HT1080 (cell line): ENCODE results near the gene CTAGE8. TPM values are rescaled to one million over a fixed set of nuclear protein-coding genes. Genes with fewer than 3 reads are reported as not detected.
A peak's percentile ranks its signal among the peaks of the same experiment; 100 is the strongest.
"Not testable (repeated sequence)": the region's sequence is repeated elsewhere in the genome, so short reads cannot be mapped to it uniquely, and the experiment has no call there.

Experiments
- DNase-seq: peaks from one replicate; pipeline ENCODE4 v3.0.0-alpha.2; 2015; ENCODE audit warnings: low read depth
- total RNA-seq: library from RNA; depleted of rRNA; stranded (reverse); fragments of >200 nt; shearing (Covaris generic); gene quantifications from 2 replicates; pipeline ENCODE4 v1.2.3, GENCODE V29; 2014; rRNA removed

Gene CTAGE8
- total RNA-seq, 1 experiment from 2014 or later = not detected

DNA sequence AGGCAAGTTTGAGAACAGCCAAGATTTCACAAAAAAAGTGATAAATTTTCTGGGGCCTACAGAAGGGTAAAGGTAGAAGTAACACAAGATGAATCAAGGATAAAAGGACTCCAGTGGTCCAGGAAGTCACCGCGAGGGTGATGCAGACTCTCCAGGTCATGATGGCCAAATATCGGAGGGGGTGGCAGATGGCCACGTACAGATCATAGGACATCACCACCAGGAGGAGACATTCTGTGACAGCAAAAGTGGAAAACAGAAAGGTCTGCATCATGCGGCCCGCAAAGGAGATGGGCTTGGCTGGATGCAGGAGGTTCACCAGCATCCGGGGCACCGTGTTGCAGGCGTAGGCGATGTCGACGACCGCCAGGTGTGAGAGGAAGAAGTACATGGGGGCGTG lies 10.0 kb downstream of the CTAGE8 start:
- not testable (repeated sequence) for DNase-seq

DNA sequence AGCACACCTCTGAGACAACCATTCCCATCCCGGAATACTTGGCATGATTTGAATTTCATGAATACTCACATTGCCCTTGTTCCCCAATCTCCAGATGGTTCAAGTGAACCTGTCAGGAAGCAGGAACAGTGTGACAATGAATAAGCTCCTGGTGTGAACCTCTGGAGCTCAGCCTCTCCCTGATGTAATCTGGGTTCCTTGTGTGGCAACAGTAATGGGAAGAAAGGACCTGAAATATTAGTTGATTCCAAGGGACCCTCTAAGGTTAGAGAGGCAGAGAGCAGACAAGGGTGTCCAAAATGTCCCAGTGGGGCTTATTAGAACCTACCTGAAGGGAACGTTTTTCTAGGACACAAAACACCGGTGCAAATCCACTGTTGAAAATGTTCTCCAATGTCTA lies 13.0 kb downstream of the CTAGE8 start:
- DNase-seq = peak; percentile 2

DNA sequence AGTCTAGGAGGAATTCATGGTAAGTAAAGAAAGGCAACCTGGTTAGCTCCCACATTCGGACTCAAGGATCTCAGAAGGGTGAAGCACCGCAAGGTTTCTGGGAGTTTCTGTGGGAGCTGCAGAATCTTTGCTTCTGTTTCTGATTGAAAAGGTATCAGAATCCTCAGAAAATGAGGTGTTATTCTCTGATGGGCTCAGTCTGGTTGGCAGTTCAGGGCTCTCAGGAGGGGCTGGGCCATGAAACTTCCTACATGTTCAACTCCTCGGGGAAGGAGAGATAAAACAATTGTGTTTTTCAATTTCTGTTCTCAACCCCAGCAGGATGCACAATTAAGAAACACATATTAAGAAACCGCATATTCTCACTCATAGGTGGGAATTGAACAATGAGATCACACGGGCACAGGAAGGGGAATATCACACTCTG lies 13.6 kb downstream of the CTAGE8 start:
- peak; percentile 1 for DNase-seq

GRCh38 chr7:144252307-144252706 lies 16.8 kb downstream of the CTAGE8 start:
- not testable (repeated sequence) for DNase-seq

DNA sequence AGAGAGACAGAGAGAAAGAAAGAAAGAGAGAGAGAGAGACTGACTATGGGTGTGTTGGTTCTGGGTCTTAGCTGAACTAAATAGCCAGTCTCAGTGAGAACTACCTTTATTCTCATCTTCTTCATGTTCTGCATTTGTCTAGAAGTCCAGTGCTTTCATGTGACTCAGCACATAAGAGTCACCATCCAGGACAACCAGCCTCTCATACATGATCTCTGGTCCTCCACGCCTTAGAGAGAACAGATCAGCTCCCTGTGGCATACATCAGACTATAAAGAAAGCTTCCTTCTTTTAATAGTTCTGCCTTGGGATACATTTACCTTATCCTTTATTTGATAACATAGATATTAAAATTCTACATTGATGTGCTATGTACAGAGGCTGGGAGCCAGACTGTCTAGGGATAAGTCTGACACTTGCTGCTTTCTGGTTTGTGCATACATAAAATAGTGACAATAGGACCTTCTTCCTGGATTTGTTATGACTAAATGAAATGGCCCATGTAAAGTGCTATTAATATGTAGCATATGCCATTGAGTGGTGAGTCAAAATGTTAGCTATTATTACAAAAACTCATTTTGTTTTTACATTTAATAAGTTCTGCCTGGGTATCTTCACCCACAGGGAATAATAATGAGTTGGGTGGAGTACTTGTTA lies 21.3 kb downstream of the CTAGE8 start:
- not testable (repeated sequence) for DNase-seq

GRCh38 chr7:144246967-144247366 lies 22.1 kb downstream of the CTAGE8 start:
- not testable (repeated sequence) for DNase-seq

DNA sequence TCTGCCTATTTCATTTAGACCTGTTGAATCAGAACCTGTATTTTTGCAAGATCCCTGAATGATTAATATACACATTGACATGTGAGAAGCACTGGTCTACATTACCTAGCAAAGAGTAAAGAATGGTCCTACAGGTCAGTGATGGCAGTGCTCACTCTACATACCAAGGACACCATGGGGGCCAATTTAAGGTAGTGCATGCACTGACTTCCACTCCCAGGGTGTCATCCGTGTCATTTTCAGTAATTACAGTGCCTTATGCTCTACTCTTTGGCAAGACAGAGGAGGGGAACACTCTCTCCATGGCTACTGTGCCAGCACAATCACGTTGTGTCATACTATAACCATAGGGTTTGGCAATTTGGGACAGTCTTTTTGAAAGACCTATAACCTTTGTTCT lies 23.7 kb downstream of the CTAGE8 start:
- DNase-seq = not testable (repeated sequence)

GRCh38 chr7:144239365-144239764 lies 29.7 kb downstream of the CTAGE8 start, which contains the start of gene OR2A42:
OR2A42 (minus strand) TSS chr7:144239605; CDS start chr7:144232843, 6,762 bp downstream.
- DNase-seq = not testable (repeated sequence)

DNA sequence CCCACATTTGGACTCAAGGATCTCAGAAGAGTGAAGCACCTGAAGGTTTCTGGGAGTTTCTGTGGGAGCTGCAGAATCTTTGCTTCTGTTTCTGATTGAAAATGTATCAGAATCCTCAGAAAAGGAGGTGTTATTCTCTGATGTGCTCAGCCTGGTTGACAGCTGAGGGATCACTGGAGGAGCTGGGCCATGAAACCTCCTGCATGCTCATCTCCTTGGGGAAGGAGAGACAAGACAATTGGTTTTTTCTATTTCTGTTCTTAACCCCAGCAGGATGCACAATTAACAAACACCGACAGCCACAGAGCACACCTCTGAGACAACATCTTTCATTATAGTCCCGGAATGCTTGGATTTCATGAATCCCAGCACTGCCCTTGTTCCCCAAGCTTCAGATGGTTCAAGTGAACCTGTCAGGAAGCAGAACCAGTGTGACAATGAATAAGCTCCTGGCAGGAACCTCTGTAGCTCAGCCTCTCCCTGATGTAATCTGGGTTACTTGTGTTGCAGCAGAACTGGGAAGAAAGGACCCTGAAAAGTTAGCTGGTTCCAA lies 30.5 kb downstream of the CTAGE8 start:
- DNase-seq = not testable (repeated sequence)

DNA sequence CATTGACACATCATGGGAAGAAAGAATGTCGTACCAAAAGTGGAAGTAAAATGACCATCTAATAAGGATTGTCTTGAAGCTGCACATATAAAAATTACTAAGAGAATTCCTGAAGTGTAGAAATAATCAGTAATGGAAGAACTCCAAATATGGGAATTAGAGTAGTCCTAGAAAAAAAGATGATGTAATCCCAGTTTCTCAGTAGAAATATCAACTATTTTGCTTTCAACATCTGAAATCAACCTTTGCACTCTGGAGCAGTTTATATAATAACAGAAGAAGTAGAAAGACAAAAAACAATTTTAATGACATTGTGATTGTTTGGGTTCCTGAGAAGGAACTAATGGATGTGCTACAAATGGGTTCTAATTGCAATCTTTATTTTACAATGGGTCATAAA lies 36.0 kb downstream of the CTAGE8 start:
- DNase-seq = not testable (repeated sequence)

DNA sequence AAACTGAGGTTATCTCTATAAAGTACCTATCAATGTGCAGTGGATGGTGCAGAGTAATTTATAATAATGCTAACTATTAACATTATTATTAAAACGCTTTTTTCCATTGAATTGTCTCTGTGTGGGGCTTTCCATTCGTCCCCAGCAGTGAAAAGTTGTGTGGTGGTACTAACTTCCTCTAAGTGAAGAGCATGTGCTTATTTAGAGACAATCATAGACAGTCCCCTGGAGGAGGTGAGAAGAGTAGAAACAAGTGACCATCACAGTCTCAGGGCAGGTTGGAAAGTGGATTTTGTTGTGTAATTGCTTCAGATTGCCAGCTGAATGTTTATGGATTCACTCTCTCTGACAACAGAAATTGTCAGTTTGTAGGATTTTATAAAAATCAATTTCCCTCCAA lies 38.1 kb downstream of the CTAGE8 start:
- not testable (repeated sequence) for DNase-seq

GRCh38 chr7:144228810-144229209 lies 40.3 kb downstream of the CTAGE8 start:
- DNase-seq = not testable (repeated sequence)

- not testable (repeated sequence) for DNase-seq
Measured at GRCh38 chr7:144226866-144227265, 42.2 kb downstream of the CTAGE8 start.

DNA sequence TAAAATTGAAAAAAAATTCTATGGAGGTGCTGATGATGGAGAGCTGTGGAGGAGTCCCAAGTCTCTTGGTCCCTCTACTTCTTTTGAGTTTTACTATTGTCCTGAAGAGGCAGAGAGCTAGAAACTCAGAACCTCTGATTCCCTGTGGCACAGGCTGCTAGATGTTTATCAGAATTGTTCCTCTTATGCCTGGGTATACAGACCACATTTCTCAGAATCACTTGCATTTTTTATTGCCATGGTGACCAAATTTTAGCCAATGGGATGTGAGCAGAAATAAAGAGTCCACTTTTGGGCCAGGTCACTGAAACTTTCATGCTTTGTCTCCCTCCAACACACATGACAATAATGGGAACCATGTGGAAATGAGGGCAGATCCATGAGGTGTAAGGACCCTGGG lies 45.4 kb downstream of the CTAGE8 start:
- not testable (repeated sequence) for DNase-seq

DNA sequence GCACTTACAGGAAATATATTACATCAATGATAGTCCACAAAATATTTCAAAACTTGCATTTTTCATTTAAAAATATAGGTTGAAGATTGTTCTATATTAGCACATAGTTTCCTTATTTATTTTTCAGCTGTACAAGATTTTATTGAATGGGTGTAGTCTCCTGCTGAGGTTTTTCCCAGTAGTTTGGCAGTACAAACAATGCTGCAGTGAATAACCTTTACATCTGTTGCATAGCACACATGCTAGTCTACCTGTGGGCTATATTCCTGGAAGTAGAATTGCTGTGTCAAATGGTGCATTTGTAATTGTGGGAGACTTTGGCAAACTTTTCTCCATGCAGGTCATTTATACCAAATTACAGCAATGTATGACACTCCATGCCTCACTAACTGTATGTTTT lies 48.6 kb downstream of the CTAGE8 start:
- not testable (repeated sequence) for DNase-seq

- DNase-seq = not testable (repeated sequence)
Measured at GRCh38 chr7:144219149-144219548, 49.9 kb downstream of the CTAGE8 start.

GRCh38 chr7:144218581-144218980 lies 50.5 kb downstream of the CTAGE8 start:
- DNase-seq = not testable (repeated sequence)

DNA sequence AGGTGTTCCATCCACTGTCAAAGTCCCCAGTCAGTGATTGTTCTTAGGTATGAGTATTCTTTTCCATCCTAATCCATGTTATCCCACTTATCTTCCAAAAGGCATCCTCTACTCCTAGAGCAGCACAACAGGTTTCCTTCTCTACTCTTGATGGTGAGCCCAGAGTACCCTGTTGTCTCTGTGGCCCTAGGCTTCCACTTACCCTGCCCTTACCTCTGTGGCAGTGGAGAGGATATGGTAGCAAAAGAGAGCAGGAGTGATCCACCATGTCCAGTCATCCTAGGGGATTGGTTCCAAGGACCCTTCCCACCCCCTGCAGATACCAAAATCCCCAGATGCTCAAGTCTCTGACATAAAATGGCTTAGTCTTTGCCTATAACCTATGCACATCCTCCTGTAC lies 51.9 kb downstream of the CTAGE8 start:
- DNase-seq = not testable (repeated sequence)

Other genes starting within 250 kb of the CTAGE8 start
- gene OR2A5, start 220.3 kb downstream of the CTAGE8 start, total RNA-seq = not detected in 2 replicates
- not detected in 2 replicates for gene OR2A25, start 199.5 kb downstream of the CTAGE8 start, total RNA-seq
- gene OR2A12, start 183.0 kb downstream of the CTAGE8 start, total RNA-seq = not detected in 2 replicates
- gene OR2A2, start 159.7 kb downstream of the CTAGE8 start, total RNA-seq = not detected in 2 replicates
- not detected in 2 replicates for gene OR2A14, start 146.1 kb downstream of the CTAGE8 start, total RNA-seq
- 0.14 and 0.17 TPM in 2 replicates for gene CTAGE4, start 85.8 kb downstream of the CTAGE8 start, total RNA-seq
- 0.11 TPM in 1 of 2 replicates, not detected in the other for gene ARHGEF35, start 73.5 kb downstream of the CTAGE8 start, total RNA-seq
- gene OR2A42, start 29.7 kb downstream of the CTAGE8 start, total RNA-seq = not detected in 2 replicates
- gene OR2A7, start 4.5 kb downstream of the CTAGE8 start, total RNA-seq = not detected in 2 replicates
- gene OR2A1, start 43.1 kb upstream of the CTAGE8 start, total RNA-seq = not detected in 2 replicates
- gene ARHGEF5, start 86.1 kb upstream of the CTAGE8 start, total RNA-seq = 1.0 and 2.5 TPM in 2 replicates
- not detected in 2 replicates for gene NOBOX, start 134.4 kb upstream of the CTAGE8 start, total RNA-seq